Mesenchymal stem cell (in vitro differentiated cells and primary cell): Measurements from ENCODE around the gene IL17RA.

Experiments used
- DNase-seq: peaks from one replicate; pipeline ENCODE4 v3.0.0-alpha.2; 2013
- H2AFZ ChIP-seq: one replicate; pipeline ENCODE4 v1.6.1; 2013; ENCODE audit warnings: low read depth, mild to moderate bottlenecking, control low read depth, inconsistent platforms, low read length, moderate library complexity
- H2AK5ac ChIP-seq: 2 replicates; pipeline ENCODE4 v1.6.1; 2013; ENCODE audit warnings: low read length, moderate library complexity, mild to moderate bottlenecking, inconsistent platforms; ENCODE audit not compliant: severe bottlenecking
- H2BK120ac ChIP-seq: one replicate; pipeline ENCODE4 v1.6.1; 2013; ENCODE audit warnings: low read depth, mild to moderate bottlenecking, inconsistent platforms, low read length, moderate library complexity
- H2BK12ac ChIP-seq, 2 experiments: one replicate each; pipeline ENCODE4 v1.6.1; 2013; ENCODE audit warnings: inconsistent platforms in 2 of 2, low read length in 2 of 2, mild to moderate bottlenecking in 2 of 2, moderate library complexity in 2 of 2, control low read depth in 1 of 2
- H2BK15ac ChIP-seq: one replicate; pipeline ENCODE4 v1.6.1; 2013; ENCODE audit warnings: mild to moderate bottlenecking, low read depth, inconsistent platforms; ENCODE audit not compliant: poor library complexity, severe bottlenecking
- H2BK5ac ChIP-seq: 2 replicates; pipeline ENCODE4 v1.6.1; 2013; ENCODE audit warnings: low read depth, mild to moderate bottlenecking, low read length, control low read depth, inconsistent platforms; ENCODE audit not compliant: poor library complexity, severe bottlenecking
- H3K14ac ChIP-seq, 2 experiments: one replicate each; pipeline ENCODE4 v1.6.1; 2013; ENCODE audit warnings: inconsistent platforms in 2 of 2, low read length in 2 of 2, control low read depth in 1 of 2, mild to moderate bottlenecking in 1 of 2, moderate library complexity in 1 of 2
- H3K18ac ChIP-seq, 2 experiments: one replicate each; pipeline ENCODE4 v1.6.1; 2013; ENCODE audit warnings: inconsistent platforms in 2 of 2, low read length in 2 of 2, control low read depth in 1 of 2, low read depth in 1 of 2, mild to moderate bottlenecking in 1 of 2
- H3K23ac ChIP-seq, 2 experiments: one replicate each; pipeline ENCODE4 v1.6.1; 2013; ENCODE audit warnings: inconsistent platforms in 2 of 2, low read length in 2 of 2, mild to moderate bottlenecking in 2 of 2, moderate library complexity in 2 of 2, control low read depth in 1 of 2
- H3K27ac ChIP-seq: 2 replicates; pipeline ENCODE4 v1.5.1; 2013; ENCODE audit warnings: mild to moderate bottlenecking, moderate library complexity, low read length, control low read depth, inconsistent platforms; ENCODE audit not compliant: poor library complexity, severe bottlenecking
- H3K27me3 ChIP-seq, 2 experiments: 2 replicates each; pipeline versions ENCODE4 v1.6.1 to v1.7.0; 2013; ENCODE audit warnings: low read length in 2 of 2, mild to moderate bottlenecking in 2 of 2, moderate library complexity in 2 of 2, control low read depth in 1 of 2, inconsistent platforms in 1 of 2; ENCODE audit not compliant: control insufficient read depth in 1 of 2, insufficient read depth in 1 of 2
- H3K36me3 ChIP-seq, 2 experiments: 2 replicates each; pipeline versions ENCODE4 v1.6.1 to v1.7.0; 2013; ENCODE audit warnings: low read length in 2 of 2, control low read depth in 1 of 2, inconsistent platforms in 1 of 2, low read depth in 1 of 2, mild to moderate bottlenecking in 1 of 2; ENCODE audit not compliant: insufficient read depth in 2 of 2, control insufficient read depth in 1 of 2
- H3K4ac ChIP-seq, 2 experiments: one replicate each; pipeline ENCODE4 v1.6.1; 2013; ENCODE audit warnings: inconsistent platforms in 2 of 2, low read length in 2 of 2, mild to moderate bottlenecking in 2 of 2, moderate library complexity in 2 of 2, control low read depth in 1 of 2, low read depth in 1 of 2
- H3K4me1 ChIP-seq: 2 replicates; pipeline ENCODE4 v1.6.1; 2013; ENCODE audit warnings: low read depth, low read length, control low read depth; ENCODE audit not compliant: control insufficient read depth, insufficient read depth
- H3K4me2 ChIP-seq: 2 replicates; pipeline ENCODE4 v1.6.1; 2013; ENCODE audit warnings: low read length, mild to moderate bottlenecking, inconsistent platforms; ENCODE audit not compliant: poor library complexity, severe bottlenecking
- H3K4me3 ChIP-seq, 2 experiments: 2 replicates each; pipeline versions ENCODE4 v1.5.1 to v1.7.0; 2013; ENCODE audit warnings: low read length in 2 of 2, mild to moderate bottlenecking in 2 of 2, control low read depth in 1 of 2, low read depth in 1 of 2; ENCODE audit not compliant: insufficient read depth in 1 of 2
- H3K79me1 ChIP-seq: replicated peaks from 2 replicates; pipeline ENCODE4 v1.6.1; 2013; ENCODE audit warnings: mild to moderate bottlenecking, control low read depth, low read length, inconsistent platforms; ENCODE audit not compliant: poor library complexity, severe bottlenecking
- H3K9ac ChIP-seq: 2 replicates; pipeline ENCODE4 v1.7.0; 2013; ENCODE audit warnings: mild to moderate bottlenecking, low read length, moderate library complexity
- H3K9me3 ChIP-seq: 2 replicates; pipeline ENCODE4 v1.7.0; 2013; ENCODE audit warnings: mild to moderate bottlenecking, low read length; ENCODE audit not compliant: control insufficient read depth
- H4K8ac ChIP-seq: one replicate; pipeline ENCODE4 v1.6.1; 2013; ENCODE audit warnings: inconsistent platforms, mild to moderate bottlenecking, low read length, moderate library complexity
- H4K91ac ChIP-seq: one replicate; pipeline ENCODE4 v1.6.1; 2013; ENCODE audit warnings: mild to moderate bottlenecking, low read length, inconsistent platforms
- WGBS: methylation state at CpG from one replicate; pipeline ENCODE4 v1.1.7; 2013; ENCODE audit warnings: mixed read lengths; 5-methylcytosine and 5-hydroxymethylcytosine counted together

The IL17RA gene

GRCh38 chr22:17095538-17095937 is 10.7 kb downstream of the IL17RA start:
- no peak overlapping the region for H3K14ac ChIP-seq

GRCh38 chr22:17096071-17096470 is 11.3 kb downstream of the IL17RA start:
- Histone ChIP-seq H3K27me3 (no peaks in the 10 kb centered on the region), H3K9me3 (no peaks in the 10 kb centered on the region), H2BK120ac (no peak overlapping the region), H2AFZ (no peak overlapping the region), H3K18ac (no peak overlapping the region), H3K79me1 (peaks cover 32% of the 10 kb centered on the region), H3K36me3 (peaks cover 35 to 42% of the 10 kb centered on the region in 2 experiments), H2BK5ac (no peak overlapping the region), H4K8ac (no peak overlapping the region), H3K14ac (no peak overlapping the region), H3K4ac (no peak overlapping the region), H2BK15ac (no peak overlapping the region), H3K4me3 (no peak overlapping the region), H3K23ac (no peak overlapping the region), H2AK5ac (no peak overlapping the region), H3K4me2 (no peak overlapping the region), H3K27ac (no peak overlapping the region), H3K4me1 (no peaks in the 10 kb centered on the region), H4K91ac (no peak overlapping the region), H2BK12ac (no peak overlapping the region), H3K9ac (no peak overlapping the region)
- no peak for DNase-seq
- 97% methylated on average over 7 of the region's 7 CpGs for WGBS

More at GRCh38 chr22:17095538-17095937, 10.7 kb downstream of the IL17RA start:
- Histone ChIP-seq H2BK12ac (no peak overlapping the region), H3K79me1 (peaks cover 35% of the 10 kb centered on the region), H3K36me3 (peaks cover 29 to 37% of the 10 kb centered on the region in 2 experiments), H3K4me1 (no peaks in the 10 kb centered on the region), H2AFZ (no peak overlapping the region), H3K4me2 (no peak overlapping the region), H2BK120ac (no peak overlapping the region), H3K9ac (no peak overlapping the region), H4K91ac (no peak overlapping the region), H2BK15ac (no peak overlapping the region), H3K18ac (no peak overlapping the region), H3K9me3 (no peaks in the 10 kb centered on the region), H3K27me3 (no peaks in the 10 kb centered on the region), H3K4ac (no peak overlapping the region), H4K8ac (no peak overlapping the region), H2AK5ac (no peak overlapping the region), H3K27ac (no peak overlapping the region), H2BK5ac (no peak overlapping the region), H3K23ac (no peak overlapping the region), H3K4me3 (no peak overlapping the region)
- WGBS, result 83% methylated on average over 5 of the region's 6 CpGs
- no peak for DNase-seq

- 90% methylated on average over 6 of the region's 6 CpGs for WGBS
- Histone ChIP-seq H3K4me3 (no peak overlapping the region), H3K9me3 (no peaks in the 10 kb centered on the region), H2BK5ac (no peak overlapping the region), H3K36me3 (peaks cover 44 to 52% of the 10 kb centered on the region in 2 experiments), H3K18ac (no peak overlapping the region), H3K9ac (no peak overlapping the region), H3K4me2 (no peak overlapping the region), H2AK5ac (no peak overlapping the region), H3K4me1 (no peaks in the 10 kb centered on the region), H4K91ac (no peak overlapping the region), H3K27me3 (no peaks in the 10 kb centered on the region), H2BK15ac (no peak overlapping the region), H3K23ac (no peak overlapping the region), H3K14ac (no peak overlapping the region), H2AFZ (no peak overlapping the region), H2BK12ac (no peak overlapping the region), H3K27ac (no peak overlapping the region), H3K4ac (no peak overlapping the region), H4K8ac (no peak overlapping the region), H3K79me1 (peaks cover 28% of the 10 kb centered on the region), H2BK120ac (no peak overlapping the region)
- no peak for DNase-seq
These were observed 12.3 kb downstream of the IL17RA start for GRCh38 chr22:17097062-17097461.

GRCh38 chr22:17097701-17098100 is 12.9 kb downstream of the IL17RA start:
- Histone ChIP-seq H3K9me3 (no peaks in the 10 kb centered on the region), H3K14ac (no peak overlapping the region), H3K79me1 (peaks cover 24% of the 10 kb centered on the region), H3K9ac (no peak overlapping the region), H2AK5ac (no peak overlapping the region), H3K4me1 (no peaks in the 10 kb centered on the region), H3K36me3 (peaks cover 47 to 59% of the 10 kb centered on the region in 2 experiments), H2BK12ac (no peak overlapping the region), H3K4me3 (no peak overlapping the region), H3K4me2 (no peak overlapping the region), H2BK5ac (no peak overlapping the region), H3K27ac (no peak overlapping the region), H3K4ac (no peak overlapping the region), H3K18ac (no peak overlapping the region), H2AFZ (no peak overlapping the region), H2BK15ac (no peak overlapping the region), H3K23ac (no peak overlapping the region), H3K27me3 (no peaks in the 10 kb centered on the region), H4K91ac (no peak overlapping the region), H2BK120ac (no peak overlapping the region), H4K8ac (no peak overlapping the region)
- WGBS, result 96% methylated on average over 6 of the region's 6 CpGs
- DNase-seq, result no peak
